ENCODE results near the gene LINGO1.

LINGO1 gene

GRCh38 chr15:77567202-77567601 lies 65.5 kb downstream of the LINGO1 start:
- no peak for DNase-seq

DNA sequence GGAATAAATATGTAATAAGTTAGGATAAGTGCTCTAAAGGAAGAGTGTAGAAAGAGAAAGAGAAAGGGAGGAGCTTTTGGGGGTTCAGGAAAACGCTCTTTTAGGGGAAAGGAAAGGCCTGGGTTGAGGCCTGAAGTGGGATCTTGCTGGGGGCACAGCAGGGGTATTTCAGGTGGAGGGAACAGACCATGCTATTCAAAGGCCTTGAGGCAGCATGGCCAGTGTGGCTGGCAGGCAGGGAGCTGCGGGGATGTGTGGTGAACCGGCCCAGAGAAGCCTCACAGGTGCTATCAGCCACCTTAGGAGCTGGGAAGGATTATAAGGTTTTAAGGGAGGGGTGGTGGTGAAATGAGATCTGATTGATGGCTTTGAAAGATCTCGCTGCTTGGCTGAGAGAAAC lies 66.6 kb downstream of the LINGO1 start:
- DNase-seq: no peak

DNA sequence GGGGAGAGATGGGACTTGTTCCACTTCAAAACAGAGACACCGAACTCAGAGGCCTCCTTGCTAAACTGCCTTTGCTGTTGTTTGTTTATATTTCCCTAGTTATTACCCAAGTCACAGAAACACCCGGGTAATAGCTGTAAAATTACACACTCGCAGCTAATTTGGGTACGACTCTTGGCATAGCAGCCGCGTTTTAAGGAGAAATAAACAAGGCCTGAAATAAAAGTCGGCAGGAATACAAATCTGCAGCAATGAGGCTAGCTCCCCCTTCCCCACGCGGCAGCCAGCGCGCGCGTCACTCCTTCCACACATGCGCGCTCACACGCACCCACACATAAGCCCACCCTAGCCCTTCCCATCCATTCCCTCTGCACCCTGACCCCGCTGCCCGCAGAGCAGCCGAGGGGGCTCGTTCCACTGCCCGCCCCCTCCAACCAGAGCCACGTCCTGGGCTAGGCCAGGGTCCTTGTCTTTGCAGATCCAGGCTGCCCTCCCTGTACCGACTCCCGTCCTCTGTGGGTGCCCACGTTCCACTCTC lies 67.3 kb downstream of the LINGO1 start:
- DNase-seq: no peak

DNA sequence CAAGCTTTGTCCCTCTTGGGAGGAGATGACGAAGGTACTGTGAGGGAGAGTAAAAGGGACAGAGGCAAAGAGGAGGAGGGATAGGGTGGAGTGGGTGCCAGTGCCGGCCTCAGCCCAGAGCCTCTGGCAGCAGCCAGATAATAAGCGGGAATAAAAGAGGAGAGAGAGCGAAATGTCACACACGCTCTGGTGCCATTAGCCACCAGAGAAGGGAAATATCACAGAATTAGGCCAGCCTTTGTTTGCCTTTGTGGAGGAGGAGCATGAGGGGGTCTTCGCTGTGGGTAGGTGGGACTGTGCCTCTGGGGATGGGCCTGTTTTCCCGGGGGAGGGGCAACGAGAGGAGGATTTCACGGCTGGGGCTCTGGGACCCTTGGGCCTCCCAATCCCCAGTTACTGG lies 67.8 kb downstream of the LINGO1 start:
- no peak for DNase-seq

DNA sequence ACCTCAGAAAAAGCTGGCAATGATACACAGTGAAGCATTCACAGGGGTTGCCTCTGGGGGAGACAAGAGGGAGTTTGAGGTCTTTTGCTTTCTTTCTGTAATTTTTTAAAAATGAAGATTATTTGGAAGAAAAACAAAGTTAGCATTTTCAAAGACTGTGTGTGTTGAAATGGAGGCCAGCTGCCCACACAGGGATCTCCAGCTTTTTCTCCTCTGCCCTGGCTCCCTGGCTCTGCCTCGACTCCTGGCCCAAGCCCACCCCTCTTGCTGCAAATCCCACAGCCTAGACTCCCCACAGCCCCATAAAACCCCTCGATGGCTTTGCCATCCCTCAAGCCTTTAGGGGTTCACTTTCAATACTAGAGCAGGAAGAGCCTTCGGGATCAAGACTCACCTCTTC lies 68.4 kb downstream of the LINGO1 start:
- DNase-seq: no peak

GRCh38 chr15:77563623-77564156 lies 69.0 kb downstream of the LINGO1 start:
- DNase-seq: no peak

Measured in stimulated activated CD4-positive, alpha-beta T cell treated with anti-CD3 and anti-CD28 coated beads, Interleukin-15, amount 100 ng/mL, for 24 hours (primary cell).